NOMO-1 (cell line): ENCODE results near the gene GFRA1.
"Not testable (repeated sequence)": the region's sequence is repeated elsewhere in the genome, so short reads cannot be mapped to it uniquely, and the experiment has no call there.

Source experiments
- DNase-seq, 2 experiments: peaks; one replicate each; lab custom pipeline; 2025; ENCODE audit not compliant: unreplicated experiment in 2 of 2; lab: John Stamatoyannopoulos, UW

The GFRA1 gene

DNA sequence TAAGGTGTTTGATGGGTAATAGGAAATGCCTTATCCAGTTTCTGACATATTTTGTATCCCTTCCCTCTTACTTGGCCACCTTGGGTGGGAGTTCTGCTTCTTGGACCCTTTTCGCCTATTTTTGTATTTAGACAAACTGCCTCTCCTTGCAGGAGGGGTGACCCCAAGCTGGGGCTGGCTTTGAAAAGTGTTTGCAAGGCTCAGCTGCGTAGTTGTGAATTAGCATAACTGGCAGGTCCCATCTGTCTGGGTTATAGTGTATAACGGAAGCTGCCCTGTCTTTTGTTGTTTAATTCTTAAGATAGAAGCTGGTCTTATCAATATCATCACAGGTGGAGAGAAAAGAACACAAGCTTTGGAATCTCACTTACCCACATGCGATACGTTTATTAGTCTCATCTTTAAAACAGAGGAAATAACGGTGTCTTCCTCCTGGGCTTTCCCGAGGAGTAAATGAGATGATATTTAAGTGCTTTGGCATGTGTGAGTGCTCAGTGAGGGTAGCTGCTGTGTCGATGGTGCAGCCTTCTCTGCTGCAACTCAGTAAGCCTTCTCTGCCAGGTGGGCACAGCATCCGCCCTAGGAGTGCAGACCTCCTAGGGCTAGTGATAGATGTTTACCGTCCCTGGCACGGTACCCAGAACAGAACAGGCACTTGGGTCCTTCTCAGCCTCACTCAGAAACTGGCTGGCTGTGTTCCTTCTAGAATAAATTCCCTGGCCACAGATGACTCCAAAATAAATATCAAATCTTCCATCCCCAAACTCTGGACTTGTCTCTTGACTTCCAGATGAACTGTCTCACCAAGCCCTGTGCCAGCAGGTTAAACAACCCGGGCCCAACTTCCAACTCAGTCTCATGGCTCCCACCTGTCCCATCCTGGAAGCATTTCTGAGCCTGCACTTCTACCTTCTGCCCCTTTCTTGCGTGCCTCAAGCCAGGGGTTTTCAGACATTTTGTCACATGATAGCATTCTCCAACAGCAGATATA is 227.3 kb downstream of the GFRA1 start:
- no peak for DNase-seq

DNA sequence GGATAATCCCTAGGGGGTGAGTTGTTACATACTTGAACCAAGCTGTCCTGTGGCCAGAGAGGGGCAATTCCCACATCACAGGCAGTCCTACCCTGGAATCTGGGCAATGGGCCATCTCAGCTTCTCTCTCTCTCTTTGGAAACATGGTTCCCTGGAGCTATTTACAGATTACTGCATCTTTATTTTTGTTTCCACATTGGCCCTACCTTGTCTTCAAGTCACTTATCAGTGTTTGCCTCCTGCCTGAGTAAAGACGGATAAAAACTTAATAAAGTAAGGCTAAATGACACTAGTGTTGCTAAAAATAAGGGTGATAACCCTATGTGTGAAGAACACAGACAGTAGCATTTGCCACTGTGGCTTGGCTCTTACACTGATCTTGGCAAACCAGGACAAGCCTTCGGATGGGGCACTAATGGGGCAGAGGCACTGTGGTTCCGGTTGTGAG is 228.2 kb downstream of the GFRA1 start:
- DNase-seq: no peak

DNA sequence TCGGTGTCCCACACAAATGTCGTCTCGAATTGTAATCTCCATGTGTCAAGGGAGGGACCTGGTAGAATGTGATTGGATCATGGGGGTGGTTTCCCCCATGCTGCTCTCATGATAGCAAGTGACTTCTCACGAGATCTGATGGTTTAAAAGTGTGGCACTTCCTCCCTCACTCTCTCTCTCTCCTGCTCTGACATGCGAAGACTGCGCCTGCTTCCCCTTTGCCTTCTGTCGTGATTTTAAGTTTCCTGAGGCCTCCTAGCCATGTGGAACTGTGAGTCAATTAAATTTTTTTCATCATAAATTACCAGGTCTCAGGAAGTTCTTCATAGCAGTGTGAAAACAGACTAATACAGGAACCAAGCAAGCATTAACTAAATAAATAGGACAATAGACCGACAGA is 229.1 kb downstream of the GFRA1 start:
- no peak for DNase-seq

DNA sequence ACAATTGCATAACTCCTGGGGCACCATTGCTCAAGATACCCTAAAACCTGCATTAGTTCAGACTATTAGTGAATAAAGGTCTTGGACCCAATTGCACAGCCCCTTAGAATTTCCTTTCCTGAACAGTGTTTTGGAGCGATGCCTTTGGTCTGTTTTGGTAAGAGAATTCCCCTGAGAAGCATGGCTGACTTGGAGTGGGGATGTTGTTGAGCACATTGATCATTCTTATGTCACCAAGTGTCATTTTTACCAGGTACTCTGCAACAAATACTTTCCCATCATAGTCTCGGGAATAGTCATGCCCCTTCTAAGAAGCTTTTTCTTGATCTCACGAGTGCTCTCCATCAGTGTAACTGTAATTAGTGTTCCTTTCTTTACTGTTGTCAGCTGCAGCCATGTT is 229.7 kb downstream of the GFRA1 start:
- DNase-seq: no peak

DNA sequence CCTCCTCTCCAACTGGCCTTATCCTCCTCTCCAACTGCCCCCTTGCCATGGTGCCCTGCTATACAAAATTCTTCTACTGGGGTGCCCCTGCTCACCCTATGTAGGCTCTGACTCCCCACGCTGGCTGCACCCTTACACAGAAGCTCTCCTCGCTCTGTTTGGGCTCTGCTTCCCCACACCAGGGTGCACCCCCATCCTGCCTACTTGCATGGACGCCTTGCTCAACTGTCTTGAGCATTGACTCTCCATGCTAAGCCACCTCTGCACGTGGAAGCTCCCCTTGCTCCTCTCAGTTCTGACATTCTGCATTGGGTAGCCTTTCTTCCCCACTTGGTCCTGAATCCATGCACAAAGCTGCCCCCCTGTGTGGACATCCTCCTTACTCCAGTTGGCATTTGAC is 231.1 kb downstream of the GFRA1 start:
- no peak for DNase-seq

DNA sequence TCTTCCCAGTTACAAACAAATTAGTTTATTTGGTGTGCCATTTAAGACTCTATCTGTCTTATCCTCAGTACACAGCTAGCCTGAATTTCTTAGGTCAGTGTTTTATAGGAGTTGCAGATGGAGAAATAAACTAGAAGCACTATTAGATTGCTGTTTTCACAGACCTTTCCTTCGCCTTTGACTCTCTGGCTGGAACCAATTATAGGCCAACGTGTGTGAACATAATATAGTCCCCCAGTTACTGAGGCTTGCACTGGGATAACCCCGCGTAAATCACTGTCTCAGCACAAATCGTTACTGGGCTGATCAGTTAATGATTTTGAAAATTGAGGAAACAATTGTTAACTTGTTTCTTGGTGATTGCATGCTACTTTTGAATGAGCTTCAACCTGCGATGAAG is 233.4 kb downstream of the GFRA1 start:
- no peak for DNase-seq

DNA sequence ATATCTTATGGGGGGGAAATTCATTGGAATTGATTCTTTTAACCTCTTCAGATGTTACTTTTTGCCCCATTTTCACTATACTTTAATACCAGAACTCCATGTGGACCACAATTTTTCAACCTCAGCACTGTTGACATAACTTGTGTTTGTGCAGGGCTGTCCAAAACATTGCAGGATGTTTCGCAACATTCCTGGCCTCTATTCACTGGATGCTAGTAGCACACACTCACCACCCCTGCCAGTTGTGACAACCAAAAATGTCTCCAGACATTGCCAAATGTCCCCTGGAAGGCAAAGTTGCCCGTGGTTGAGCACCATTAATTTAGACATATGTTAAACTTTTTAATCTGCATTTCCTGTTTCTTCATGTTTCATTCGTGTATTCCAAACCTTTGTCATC is 234.7 kb downstream of the GFRA1 start:
- DNase-seq: no peak

DNA sequence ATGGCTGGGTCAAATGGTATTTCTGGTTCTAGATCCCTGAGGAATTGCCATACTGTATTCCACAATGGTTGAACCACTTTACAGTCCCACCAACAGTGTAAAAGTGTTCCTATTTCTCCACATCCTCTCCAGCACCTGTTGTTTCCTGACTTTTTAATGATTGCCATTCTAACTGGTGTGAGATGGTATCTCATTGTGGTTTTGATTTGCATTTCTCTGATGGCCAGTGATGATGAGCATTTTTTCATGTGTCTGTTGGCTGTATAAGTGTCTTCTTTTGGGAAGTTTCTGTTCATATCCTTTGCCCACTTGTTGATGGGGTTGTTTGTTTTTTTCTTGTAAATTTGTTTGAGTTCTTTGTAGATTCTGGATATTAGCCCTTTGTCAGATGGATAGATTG is 237.6 kb downstream of the GFRA1 start:
- DNase-seq: not testable (repeated sequence)

DNA sequence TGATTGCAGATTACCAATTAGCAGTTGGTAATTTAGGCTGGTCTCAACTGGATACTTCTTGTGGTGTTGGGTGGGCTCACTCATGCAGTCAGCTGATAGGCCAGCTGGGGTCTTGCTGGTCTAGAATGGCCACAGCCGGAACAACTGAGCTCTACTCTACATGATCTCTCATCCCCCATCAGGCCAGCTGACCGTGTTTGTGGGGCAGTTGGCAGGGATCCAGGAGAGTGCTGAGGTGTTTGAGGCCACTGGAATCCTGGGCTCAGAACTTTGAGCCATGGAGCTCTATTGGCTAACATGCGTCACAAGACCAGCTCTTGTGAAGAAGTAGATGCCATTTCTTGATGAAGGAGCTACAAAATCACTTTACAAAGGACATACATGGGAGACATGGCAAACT is 242.4 kb downstream of the GFRA1 start:
- DNase-seq: no peak

DNA sequence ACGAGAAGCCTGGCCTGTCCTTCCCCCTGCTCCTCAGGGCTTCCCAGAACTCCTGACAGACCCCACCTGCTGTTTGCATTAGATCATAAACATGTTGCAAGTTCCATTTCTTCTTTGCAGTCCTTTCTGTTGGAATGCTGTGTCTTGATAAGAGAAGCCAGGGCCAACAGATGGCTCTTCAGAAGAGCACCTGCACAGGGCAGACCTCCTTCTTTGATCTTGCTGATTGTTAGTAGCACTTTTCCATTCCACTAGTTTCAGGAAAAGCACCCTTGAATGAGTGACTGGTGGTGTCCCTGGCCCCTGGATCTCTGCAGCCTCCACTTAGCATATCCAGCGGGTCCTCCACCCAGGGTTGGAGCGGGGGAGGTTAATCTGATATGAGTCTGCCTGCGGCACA is 243.2 kb downstream of the GFRA1 start:
- no peak for DNase-seq

DNA sequence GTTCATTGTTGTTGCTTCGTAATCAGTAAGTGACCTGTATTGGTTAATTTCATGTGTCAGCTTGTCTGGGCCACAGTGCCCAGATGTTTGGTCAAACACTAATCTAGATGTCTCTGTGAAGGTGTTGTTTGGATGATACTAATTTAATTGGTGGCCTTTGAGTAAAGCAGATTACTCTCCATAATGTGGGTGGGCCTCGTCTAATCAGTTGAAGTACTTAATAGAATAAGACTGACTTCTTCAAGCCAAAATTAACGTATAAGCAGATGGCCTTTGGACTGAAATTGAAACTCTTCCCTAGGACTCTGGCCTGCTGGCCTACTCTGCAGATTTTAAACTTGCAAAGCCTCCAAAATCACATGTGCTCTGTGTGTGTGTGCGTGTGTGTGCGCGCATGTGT is 245.7 kb downstream of the GFRA1 start:
- no peak for DNase-seq

DNA sequence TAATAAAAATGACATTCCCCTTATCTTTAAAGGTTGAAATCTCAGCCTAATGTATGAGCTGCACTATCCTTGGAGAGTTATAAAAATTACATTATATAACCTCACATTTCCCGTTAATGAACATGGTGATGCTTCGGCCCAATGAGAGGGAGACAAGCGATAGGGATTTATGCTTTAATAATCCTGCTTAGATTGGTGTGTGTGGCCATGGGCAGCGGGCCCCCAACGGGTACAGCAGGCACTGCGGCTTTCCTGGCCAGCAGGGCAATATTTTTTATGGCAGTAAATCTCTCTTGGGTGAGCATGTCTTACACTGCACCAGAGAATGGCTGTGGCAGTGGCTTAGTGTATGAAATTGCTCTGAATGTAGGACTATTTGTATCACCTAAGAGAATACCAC is 246.3 kb downstream of the GFRA1 start:
- DNase-seq: no peak

DNA sequence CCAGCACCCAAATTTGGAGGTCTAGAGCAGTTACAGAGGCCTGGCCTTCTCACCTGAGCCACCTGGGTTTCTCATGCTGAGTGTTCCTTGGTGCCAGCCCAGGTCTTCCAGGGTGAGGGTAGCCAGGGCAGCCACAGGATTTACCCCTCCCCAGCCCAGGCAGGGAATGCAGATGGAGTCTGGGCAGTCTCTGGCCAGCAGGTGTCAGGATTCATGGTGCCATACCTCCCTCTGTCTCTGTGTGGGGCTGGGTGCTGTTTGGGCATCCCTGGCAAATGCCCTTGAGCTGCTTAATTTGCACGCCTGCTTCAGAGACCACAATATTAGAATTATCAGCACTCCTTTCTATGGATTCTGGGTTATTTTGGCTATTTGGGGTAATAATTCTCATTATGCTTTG is 246.7 kb downstream of the GFRA1 start:
- DNase-seq: no peak

DNA sequence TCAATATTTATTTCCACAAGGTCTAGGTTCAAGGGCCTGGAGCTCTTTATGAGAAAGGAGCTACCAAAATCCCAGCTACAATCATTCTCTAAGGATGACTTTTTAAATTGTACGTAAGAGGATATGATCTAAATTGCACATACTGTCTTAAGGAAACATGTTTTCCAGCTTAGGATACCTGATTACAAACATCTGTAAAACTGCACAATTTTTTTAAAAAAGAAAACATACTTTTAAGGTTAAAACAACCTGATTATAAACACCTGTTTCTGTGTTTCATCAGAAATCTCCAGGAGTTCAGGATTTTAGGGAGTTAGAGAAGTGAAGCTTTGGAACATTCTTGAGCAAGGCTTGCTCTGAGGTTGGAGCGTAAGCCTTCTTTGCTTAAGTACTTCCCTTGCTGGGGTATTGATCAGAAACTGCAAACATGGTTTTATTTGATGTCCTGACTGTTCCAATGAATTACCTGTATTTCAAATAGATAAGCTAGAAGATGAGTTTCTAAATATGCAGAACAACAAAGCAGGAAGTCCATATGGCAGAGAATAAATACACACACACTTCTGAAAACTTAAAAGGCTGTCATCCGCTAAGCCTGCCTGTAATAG is 248.6 kb downstream of the GFRA1 start:
- no peak for DNase-seq

DNA sequence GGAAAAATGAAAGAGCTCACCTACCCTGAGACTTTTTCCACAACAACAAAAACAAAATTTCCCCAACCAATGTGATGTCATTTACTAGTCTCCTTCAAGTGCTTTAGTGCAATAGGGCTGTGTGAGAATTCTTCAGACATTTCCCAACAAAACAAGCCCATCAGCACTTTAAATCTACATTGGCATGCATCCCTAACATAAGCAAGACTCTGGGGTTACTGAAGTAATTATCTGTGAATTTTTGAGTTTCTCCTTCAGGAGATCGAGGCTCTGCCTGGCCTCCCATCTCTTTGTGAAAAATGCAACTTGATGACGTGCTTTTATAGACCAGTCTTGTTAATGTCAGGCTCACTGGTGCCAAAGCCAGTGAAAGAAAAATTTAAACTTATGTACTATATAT is 255.6 kb downstream of the GFRA1 start:
- no peak for DNase-seq

DNA sequence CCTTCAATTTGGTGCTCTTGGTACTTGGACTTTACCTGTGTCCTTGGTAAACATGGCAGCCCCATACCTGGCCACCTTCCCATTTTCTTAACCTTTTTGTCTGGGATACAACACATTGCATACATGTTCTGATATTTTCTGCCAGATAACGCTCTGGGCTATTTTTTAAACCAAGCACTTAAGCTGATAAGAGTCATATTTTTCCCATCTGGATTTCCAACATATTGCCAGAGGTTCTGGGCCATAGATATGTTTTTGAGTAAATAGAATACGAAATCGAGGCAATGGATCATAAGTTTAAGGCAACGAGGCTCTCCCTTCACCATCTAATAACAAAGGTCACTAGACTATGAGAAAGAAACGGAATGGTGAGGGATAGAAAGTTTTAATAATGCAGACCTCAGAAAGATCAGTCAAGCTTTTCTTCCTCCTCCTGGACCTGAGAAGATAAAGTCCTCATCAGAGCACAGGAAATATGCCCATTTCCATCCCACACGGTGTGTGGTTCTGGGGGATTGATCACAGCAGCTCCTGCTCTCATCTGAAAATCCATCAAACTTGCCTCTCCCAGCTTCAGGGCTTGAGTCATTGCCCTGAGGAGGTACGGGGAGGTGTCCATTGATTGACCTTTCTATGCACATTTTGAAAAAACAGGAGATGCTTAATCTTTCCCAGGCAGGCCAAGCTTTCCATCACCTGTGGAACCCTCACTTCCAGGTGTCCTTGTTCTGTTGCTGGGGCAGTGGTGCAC is 257.2 kb downstream of the GFRA1 start:
- no peak for DNase-seq

DNA sequence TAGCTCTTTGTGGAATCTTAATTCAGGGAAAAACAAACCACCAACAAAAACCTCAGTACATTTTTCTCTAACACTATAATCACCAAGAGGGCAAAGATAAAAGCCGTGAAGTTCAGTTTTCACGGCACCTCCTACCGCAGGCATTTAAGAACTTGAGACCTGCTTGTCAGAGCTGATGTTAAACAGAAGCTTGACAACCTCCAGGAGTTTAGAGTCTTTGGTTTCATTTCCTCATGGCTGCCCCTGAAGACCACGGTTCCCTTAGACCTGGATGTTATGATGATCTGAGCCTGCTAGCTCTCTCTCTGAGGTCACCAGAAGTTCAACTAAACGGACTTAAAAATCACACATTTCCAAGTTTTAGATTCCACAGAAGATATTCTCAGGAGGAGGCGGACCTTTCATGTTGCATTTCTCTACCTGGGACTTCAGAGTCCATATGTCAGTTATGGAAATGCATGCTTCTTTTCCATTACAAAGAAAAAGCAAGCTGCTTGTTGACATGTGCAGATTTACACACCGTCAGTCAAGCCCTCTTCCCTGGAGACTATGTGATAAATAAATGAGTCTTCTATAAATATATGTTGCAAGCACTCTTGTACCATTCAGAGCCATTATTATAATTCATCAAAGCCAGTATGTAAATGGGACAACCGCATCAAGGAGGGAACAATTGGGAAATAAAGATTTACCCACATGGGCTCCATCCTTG is 258.0 kb downstream of the GFRA1 start:
- peak in 1 of 2 experiments; percentile 17 for DNase-seq

DNA sequence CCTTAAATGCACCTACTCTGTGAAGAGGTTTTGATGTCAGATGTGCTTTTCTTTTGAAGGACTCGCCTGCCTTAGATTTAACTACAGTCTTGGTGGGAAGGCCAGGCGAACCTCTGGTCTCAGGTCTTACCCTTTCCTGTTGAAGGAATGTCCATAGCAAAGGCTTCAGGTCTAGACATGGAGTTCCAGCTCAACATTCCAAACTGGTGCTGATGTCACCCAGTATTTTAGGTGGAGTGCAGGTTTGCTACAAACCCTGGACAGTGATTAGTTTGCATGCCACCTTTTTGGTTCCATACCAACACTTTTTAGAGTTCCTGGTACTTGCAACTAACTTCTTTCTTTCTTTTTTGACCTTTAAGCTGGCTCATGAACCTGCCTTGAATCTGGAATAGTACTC is 258.7 kb downstream of the GFRA1 start:
- DNase-seq: no peak

DNA sequence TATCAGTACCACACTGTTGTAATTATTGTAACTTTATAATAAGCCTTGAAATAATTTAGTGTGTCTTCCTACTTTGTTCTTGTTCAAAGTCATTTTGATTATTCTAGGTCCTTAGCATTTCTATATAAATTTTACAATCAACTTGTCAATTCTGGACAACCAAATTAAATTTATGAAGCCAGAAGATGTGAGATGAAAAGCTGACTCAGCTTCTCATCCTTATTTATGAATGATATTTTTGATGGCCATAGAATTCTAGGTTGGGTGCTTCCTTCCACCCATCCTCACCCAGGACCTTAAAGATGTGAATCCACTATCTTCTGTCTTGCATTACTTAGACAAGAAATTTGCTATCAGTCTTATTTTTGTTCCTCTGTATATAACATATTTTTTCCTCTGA is 261.1 kb downstream of the GFRA1 start:
- DNase-seq: no peak

DNA sequence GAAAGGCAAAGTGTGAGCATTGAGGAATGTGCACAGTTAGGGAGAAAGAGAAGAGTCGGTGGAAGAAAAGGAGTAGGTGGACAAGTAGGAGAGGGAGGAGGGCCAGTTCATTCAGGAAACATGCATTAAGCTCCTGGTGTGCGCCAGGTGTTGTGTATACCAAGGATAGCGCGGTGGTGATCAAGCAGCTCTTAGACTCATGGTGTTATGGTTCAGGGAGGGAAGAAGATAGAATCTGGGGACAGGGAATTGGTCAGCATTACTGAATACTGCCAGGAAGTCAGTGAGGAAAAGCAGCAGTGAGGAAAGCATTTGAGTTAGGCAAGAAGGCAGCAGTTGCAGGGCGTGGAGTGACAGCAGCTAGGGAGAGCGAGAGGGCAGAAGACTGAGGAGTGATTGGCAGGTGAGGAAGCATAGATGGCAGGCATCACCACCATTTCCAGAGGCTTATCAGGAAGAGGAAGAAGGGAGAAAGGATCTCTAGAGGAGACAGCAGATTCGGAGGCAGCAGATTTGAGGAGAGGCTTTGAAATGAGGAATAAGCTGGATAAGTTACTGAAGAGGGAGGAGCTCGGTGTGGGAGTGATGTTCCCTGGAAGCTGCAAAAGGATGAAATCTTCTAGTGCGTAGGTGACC is 265.6 kb downstream of the GFRA1 start:
- DNase-seq: no peak
